HCT116 (cell line): Measurements from ENCODE around the gene IVD. TPM values are rescaled to one million over a fixed set of nuclear protein-coding genes. Genes with fewer than 3 reads are reported as not detected.
A peak's percentile ranks its signal among the peaks of the same experiment; 100 is the strongest.

Source experiments
- ATAC-seq: fragments of 200-7000 bp; cut with Tn5 transposase; 2 replicates; pipeline ENCODE4 v1.9.1; 2020; ENCODE audit warnings: mild to moderate bottlenecking, moderate library complexity
- BruUV-seq: library from RNA; stranded (reverse); fragments of 400-500 nt; replicated peaks from 2 replicates; lab custom pipeline; 2021; lab: Mats Ljungman, UMichigan
- CTCF ChIA-PET: fragments of 300-600 bp; sonication (Branson Sonifier 250); formaldehyde crosslinking; loops from one replicate; lab custom pipeline; 2021; ENCODE audit warnings: antibody characterized with exemption; lab: Charles Lee
- POLR2A ChIA-PET: fragments of 300-600, 350-600 bp; sonication (Branson Sonifier 250); formaldehyde crosslinking; loops from one replicate; lab custom pipeline; 2021; ENCODE audit warnings: antibody characterized with exemption; lab: Charles Lee
- RAD21 ChIA-PET, 2 experiments: fragments of 300-600 bp; sonication (Branson Sonifier 250); formaldehyde crosslinking; loops; one replicate each; lab custom pipeline; 2023; ENCODE audit warnings: low total read pairs in 2 of 2; ENCODE audit not compliant: uncharacterized antibody in 2 of 2, unreplicated experiment in 2 of 2, low non-redundant PET in 1 of 2; lab: Charles Lee
- DNase-seq: peaks from one replicate; pipeline ENCODE4 v3.0.0-alpha.2; 2010; ENCODE audit warnings: low read depth, low spot score
- H2AFZ ChIP-seq: fragments of 200-600 bp; shearing (Covaris generic), sonication (generic); 2 replicates; pipeline ENCODE4 v1.6.1; 2017; ENCODE audit warnings: low read depth, mixed run types, mixed read lengths, antibody characterized with exemption, low read length; ENCODE audit not compliant: poor library complexity, severe bottlenecking
- H3K27ac ChIP-seq: 2 replicates; pipeline ENCODE4 v1.5.1; 2012; ENCODE audit warnings: low read depth, low read length
- H3K27me3 ChIP-seq: fragments of 200-600 bp; sonication (generic); 2 replicates; pipeline ENCODE4 v1.6.1; 2016; ENCODE audit warnings: mixed run types, low read length, mixed read lengths; ENCODE audit not compliant: insufficient read depth
- H3K36me3 ChIP-seq, 2 experiments: fragments of 200-500 bp in 1 of 2; fragments of 200-600 bp in 1 of 2; sonication (Bioruptor generic) in 1 of 2; sonication (generic) in 1 of 2; 2 replicates each; pipeline versions ENCODE4 v1.5.1 to v1.6.1; 2014 to 2016; ENCODE audit warnings: low read length in 2 of 2, inconsistent platforms in 1 of 2, mixed read lengths in 1 of 2, mixed run types in 1 of 2; ENCODE audit not compliant: insufficient read depth in 2 of 2, control insufficient read depth in 1 of 2
- H3K4me1 ChIP-seq, 2 experiments: fragments of 200-600 bp in 1 of 2; sonication (generic) in 1 of 2; 2 replicates each; pipeline versions ENCODE4 v1.5.1 to v1.6.1; 2012 to 2017; ENCODE audit warnings: low read length in 2 of 2, inconsistent platforms in 1 of 2, mild to moderate bottlenecking in 1 of 2, mixed read lengths in 1 of 2, mixed run types in 1 of 2, moderate library complexity in 1 of 2; ENCODE audit not compliant: insufficient read depth in 2 of 2, control insufficient read depth in 1 of 2
- H3K4me2 ChIP-seq: fragments of 200-600 bp; sonication (generic); 2 replicates; pipeline ENCODE4 v1.6.1; 2017; ENCODE audit warnings: mixed run types, low read length, mixed read lengths
- H3K4me3 ChIP-seq, 2 experiments: fragments of 200-600 bp in 1 of 2; sonication (generic) in 1 of 2; replicated peaks in 1 of 2; 2 replicates each; pipeline ENCODE4 v1.5.1; 2011 to 2016; ENCODE audit warnings: low read length in 2 of 2, control low read depth in 1 of 2, low read depth in 1 of 2, mild to moderate bottlenecking in 1 of 2, mixed read lengths in 1 of 2, mixed run types in 1 of 2
- H3K79me2 ChIP-seq: fragments of 200-600 bp; sonication (generic); 2 replicates; pipeline ENCODE4 v1.6.1; 2017; ENCODE audit warnings: mild to moderate bottlenecking, mixed run types, low read length, moderate library complexity, mixed read lengths; ENCODE audit not compliant: insufficient read depth
- H3K9ac ChIP-seq: fragments of 200-600 bp; sonication (generic); 2 replicates; pipeline ENCODE4 v1.6.1; 2016; ENCODE audit warnings: low read length, mixed read lengths
- H3K9me2 ChIP-seq: fragments of 200-600 bp; sonication (generic), shearing (Covaris generic); 2 replicates; pipeline ENCODE4 v1.6.1; 2017; ENCODE audit warnings: mixed run types, mild to moderate bottlenecking, moderate library complexity; ENCODE audit not compliant: insufficient read depth
- H3K9me3 ChIP-seq, 2 experiments: fragments of 200-500 bp in 1 of 2; fragments of 200-600 bp in 1 of 2; sonication (Bioruptor generic) in 1 of 2; sonication (generic) in 1 of 2; 2 replicates each; pipeline ENCODE4 v1.6.1; 2014 to 2017; ENCODE audit warnings: low read length in 2 of 2, mixed read lengths in 2 of 2, inconsistent platforms in 1 of 2, low read depth in 1 of 2, mild to moderate bottlenecking in 1 of 2, mixed run types in 1 of 2, moderate library complexity in 1 of 2; ENCODE audit not compliant: control insufficient read depth in 1 of 2, insufficient read depth in 1 of 2
- H4K20me1 ChIP-seq: fragments of 200-600 bp; sonication (generic), shearing (Covaris generic); 2 replicates; pipeline ENCODE4 v1.6.1; 2017; ENCODE audit warnings: mixed run types, mild to moderate bottlenecking, moderate library complexity; ENCODE audit not compliant: insufficient read depth
- ATF3 ChIP-seq: IDR thresholded peaks from 2 replicates; pipeline ENCODE4 v1.6.1; 2012
- CBX3 ChIP-seq: IDR thresholded peaks from 2 replicates; pipeline ENCODE4 v1.6.1; 2012; ENCODE audit warnings: low read depth
- EGR1 ChIP-seq: IDR thresholded peaks from 2 replicates; pipeline ENCODE4 v1.6.1; 2012; ENCODE audit warnings: low read depth
- ELF1 ChIP-seq: IDR thresholded peaks from 2 replicates; pipeline ENCODE4 v1.6.1; 2012; ENCODE audit warnings: low read depth, borderline replicate concordance
- FOSL1 ChIP-seq: IDR thresholded peaks from 2 replicates; pipeline ENCODE4 v1.6.1; 2012; ENCODE audit warnings: low read depth
- JUND ChIP-seq: IDR thresholded peaks from 2 replicates; pipeline ENCODE4 v1.6.1; 2012
- MAX ChIP-seq: IDR thresholded peaks from 2 replicates; pipeline ENCODE4 v1.6.1; 2012
- POLR2AphosphoS5 ChIP-seq: IDR thresholded peaks from 2 replicates; pipeline ENCODE4 v1.6.1; 2011; ENCODE audit warnings: mild to moderate bottlenecking, low read depth, low read length, moderate library complexity
- RAD21 ChIP-seq: IDR thresholded peaks from 2 replicates; pipeline ENCODE4 v1.6.1; 2012; ENCODE audit warnings: low read depth, mild to moderate bottlenecking
- SIN3A ChIP-seq: IDR thresholded peaks from 2 replicates; pipeline ENCODE4 v1.6.1; 2012; ENCODE audit warnings: low read depth
- SP1 ChIP-seq: IDR thresholded peaks from 2 replicates; pipeline ENCODE4 v1.6.1; 2012; ENCODE audit warnings: low read depth
- SRF ChIP-seq: IDR thresholded peaks from 2 replicates; pipeline ENCODE4 v1.6.1; 2012; ENCODE audit warnings: low read depth
- TCF7L2 ChIP-seq: IDR thresholded peaks from 2 replicates; pipeline ENCODE4 v1.7.0; 2011; ENCODE audit warnings: borderline replicate concordance, inconsistent platforms; ENCODE audit not compliant: insufficient read depth, insufficient read length; ENCODE audit errors: extremely low read depth
- YY1 ChIP-seq: IDR thresholded peaks from 2 replicates; pipeline ENCODE4 v1.6.1; 2011; ENCODE audit warnings: low read length, low read depth, moderate library complexity, mild to moderate bottlenecking; ENCODE audit not compliant: insufficient replicate concordance; ENCODE audit errors: extremely low read depth
- ZNF274 ChIP-seq: fragments of 200-500 bp; sonication (Bioruptor generic); IDR thresholded peaks from 2 replicates; pipeline ENCODE4 v1.6.1; 2014; ENCODE audit warnings: mild to moderate bottlenecking, low read depth, low read length, inconsistent platforms
- intact Hi-C: fragments of 100-400 bp; cut with micrococcal nuclease; formaldehyde crosslinking; loops from 2 replicates; pipeline ENCODE4 v1.10.0; 2022
- total RNA-seq: library from RNA; stranded (reverse); gene quantifications from one replicate; pipeline ENCODE4 v1.2.1, GENCODE V29; 2021; ENCODE audit not compliant: unreplicated experiment

IVD gene
- total RNA-seq, 1 experiment from 2014 or later, result 65.6 TPM

GRCh38 chr15:40420793-40421192 lies 15.2 kb downstream of the IVD start:
- ATAC-seq, result peak; percentile 35
- H3K4me1 ChIP-seq, result peaks cover 16 to 22% of the 10 kb centered on the region in 2 experiments
- CTCF ChIA-PET, result interaction anchor here (1.2 to 4.3 kb wide), 6 partner anchors 15 to 204 kb away, joined by 3 to 37 read pairs (median 10); partner anchors contain the start of genes CCDC9B, INAFM2 and IVD
- no peak overlapping the region for H3K9ac ChIP-seq
- intact Hi-C loops, result loop anchor here (5.0 kb wide), 1 partner anchor 203 kb away; no protein-coding TSS in a partner anchor
- H3K27me3 ChIP-seq, result no peaks in the 10 kb centered on the region
- TF ChIP-seq EGR1 (no peak), ELF1 (no peak), FOSL1 (no peak), SP1 (no peak), TCF7L2 (no peak), JUND (no peak), YY1 (no peak), RAD21 (no peak), ZNF274 (no peak), SIN3A (no peak), ATF3 (no peak), SRF (no peak), MAX (no peak), CBX3 (0 out of 2 replicates have a peak, but pooled peaks have one; percentile 30), POLR2AphosphoS5 (peak; percentile 44; the same call in 1 of the 2 replicates)
- H3K9me2 ChIP-seq, result no peaks in the 10 kb centered on the region
- no peaks in the 10 kb centered on the region for H4K20me1 ChIP-seq
- H3K9me3 ChIP-seq, result no peaks in the 10 kb centered on the region
- RAD21 ChIA-PET, result no interaction called here
- no peak overlapping the region for H3K4me3 ChIP-seq
- no peaks in the 10 kb centered on the region for H3K79me2 ChIP-seq
- BruUV-seq, result TSS peak; percentile 35
- POLR2A ChIA-PET, result interaction anchor here (1.2 to 1.4 kb wide), 3 partner anchors 14 to 20 kb away, joined by 3 to 6 read pairs (median 3); partner anchors contain the start of genes BAHD1 and IVD
- peak overlapping the region; percentile 59 for H3K4me2 ChIP-seq
- H2AFZ ChIP-seq, result no peak overlapping the region
- peak overlapping the region; percentile 55 for H3K27ac ChIP-seq
- DNase-seq, result peak; percentile 29
- peaks cover 4 to 14% of the 10 kb centered on the region in 2 experiments; a peak in 2 of 4 replicates for H3K36me3 ChIP-seq
